ENCODE results near the gene SHMT1. TPM values are rescaled to one million over a fixed set of nuclear protein-coding genes. Genes with fewer than 3 reads are reported as not detected.
"Not testable (repeated sequence)": the region's sequence is repeated elsewhere in the genome, so short reads cannot be mapped to it uniquely, and the experiment has no call there.

SHMT1 gene
- total and polyA plus RNA-seq, 3 donors from 2014 or later: 36.4 to 48.1 (median 45.9) TPM

DNA sequence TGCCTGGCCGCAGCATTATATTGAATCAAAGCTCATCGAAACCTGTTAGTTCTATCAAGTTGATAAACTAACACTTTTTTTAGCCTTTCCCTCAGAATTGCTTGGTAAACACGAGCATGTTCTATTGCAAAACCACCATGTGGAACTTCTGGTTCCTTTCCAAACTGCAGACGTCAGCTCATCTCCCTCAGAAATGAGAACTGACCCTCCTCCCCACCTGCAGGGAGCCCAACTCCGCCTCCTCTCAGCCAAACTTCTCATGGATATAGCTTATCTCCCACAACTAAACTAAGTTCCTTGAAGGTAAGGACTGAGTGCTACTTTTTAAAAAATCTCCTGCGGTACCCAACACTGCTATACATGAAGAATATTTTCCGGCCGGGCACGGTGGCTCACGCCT is 6.7 kb downstream of the SHMT1 start:
- no peaks in the 10 kb centered on the region for H3K27me3 ChIP-seq
- intact Hi-C loops (cut with DNase I; ENCODE audit: low total_unique reads): no loop called here
- no peaks in the 10 kb centered on the region for H3K36me3 ChIP-seq (ENCODE audit: low read depth, missing control alignments)
- DNase-seq: peak; percentile 23
- WGBS, 2 donors: 91 to 92% methylated on average over 10 of the region's 10 CpGs
- H3K4me3 ChIP-seq: no peak overlapping the region
- no peaks in the 10 kb centered on the region for H3K4me1 ChIP-seq
- TF ChIP-seq POLR2A (IDR thresholded peaks at IDR 0.05): no peak
- TF ChIP-seq, protein P1, sequence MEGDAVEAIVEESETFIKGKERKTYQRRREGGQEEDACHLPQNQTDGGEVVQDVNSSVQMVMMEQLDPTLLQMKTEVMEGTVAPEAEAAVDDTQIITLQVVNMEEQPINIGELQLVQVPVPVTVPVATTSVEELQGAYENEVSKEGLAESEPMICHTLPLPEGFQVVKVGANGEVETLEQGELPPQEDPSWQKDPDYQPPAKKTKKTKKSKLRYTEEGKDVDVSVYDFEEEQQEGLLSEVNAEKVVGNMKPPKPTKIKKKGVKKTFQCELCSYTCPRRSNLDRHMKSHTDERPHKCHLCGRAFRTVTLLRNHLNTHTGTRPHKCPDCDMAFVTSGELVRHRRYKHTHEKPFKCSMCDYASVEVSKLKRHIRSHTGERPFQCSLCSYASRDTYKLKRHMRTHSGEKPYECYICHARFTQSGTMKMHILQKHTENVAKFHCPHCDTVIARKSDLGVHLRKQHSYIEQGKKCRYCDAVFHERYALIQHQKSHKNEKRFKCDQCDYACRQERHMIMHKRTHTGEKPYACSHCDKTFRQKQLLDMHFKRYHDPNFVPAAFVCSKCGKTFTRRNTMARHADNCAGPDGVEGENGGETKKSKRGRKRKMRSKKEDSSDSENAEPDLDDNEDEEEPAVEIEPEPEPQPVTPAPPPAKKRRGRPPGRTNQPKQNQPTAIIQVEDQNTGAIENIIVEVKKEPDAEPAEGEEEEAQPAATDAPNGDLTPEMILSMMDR (IDR thresholded peaks at IDR 0.05): no peak
- H3K27ac ChIP-seq: no peak overlapping the region
- no peaks in the 10 kb centered on the region for H3K9me3 ChIP-seq

- TF ChIP-seq POLR2A (IDR thresholded peaks at IDR 0.05): no peak
- TF ChIP-seq, protein P1 (IDR thresholded peaks at IDR 0.05): no peak
- no peak for DNase-seq
- 89 to 92% methylated on average over 6 of the region's 6 CpGs for WGBS, 2 donors
Observed at GRCh38 chr17:18353541-18353940, 9.8 kb downstream of the SHMT1 start.

GRCh38 chr17:18344021-18344420 is 19.3 kb downstream of the SHMT1 start:
- no peaks in the 10 kb centered on the region for H3K9me3 ChIP-seq
- no peaks in the 10 kb centered on the region for H3K36me3 ChIP-seq (ENCODE audit: low read depth, missing control alignments)

More at GRCh38 chr17:18353541-18353940, 9.8 kb downstream of the SHMT1 start:
- H3K27me3 ChIP-seq: no peaks in the 10 kb centered on the region
- no peaks in the 10 kb centered on the region for H3K4me1 ChIP-seq
- no peak overlapping the region for H3K27ac ChIP-seq
- no peaks in the 10 kb centered on the region for H3K9me3 ChIP-seq
- intact Hi-C loops (cut with DNase I; ENCODE audit: low total_unique reads): no loop called here
- no peak overlapping the region for H3K4me3 ChIP-seq
- no peaks in the 10 kb centered on the region for H3K36me3 ChIP-seq (ENCODE audit: low read depth, missing control alignments)

DNA sequence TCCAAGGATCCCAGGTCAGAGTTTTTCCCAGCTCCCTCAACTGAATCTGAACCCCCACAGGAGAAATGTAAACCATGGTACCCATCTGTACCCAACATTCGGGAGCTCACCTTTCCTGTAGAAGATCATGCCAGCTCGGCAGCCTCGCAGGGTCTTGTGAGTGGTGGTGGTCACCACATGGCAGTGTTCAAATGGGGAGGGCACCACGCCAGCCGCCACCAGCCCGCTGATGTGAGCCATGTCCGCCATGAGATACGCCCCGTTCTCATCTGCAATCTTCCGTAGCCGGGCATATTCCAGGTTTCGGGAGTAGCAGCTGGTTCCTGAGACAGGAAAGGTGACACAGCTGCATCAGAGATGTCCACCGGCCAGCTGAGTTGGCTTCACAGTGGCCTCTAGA is 23.4 kb downstream of the SHMT1 start:
- Histone ChIP-seq H3K27me3 (no peaks in the 10 kb centered on the region), H3K4me3 (no peak overlapping the region), H3K9me3 (no peaks in the 10 kb centered on the region), H3K36me3 (ENCODE audit: low read depth, missing control alignments) (no peaks in the 10 kb centered on the region), H3K27ac (no peak overlapping the region), H3K4me1 (no peaks in the 10 kb centered on the region)
- WGBS, 2 donors: 97 to 100% methylated on average over 7 to 13 of the region's 13 CpGs
- DNase-seq: no peak
- TF ChIP-seq, protein P1 (IDR thresholded peaks at IDR 0.05): no peak
- no peak for TF ChIP-seq POLR2A (IDR thresholded peaks at IDR 0.05)
- intact Hi-C loops (cut with DNase I; ENCODE audit: low total_unique reads): no loop called here

More at GRCh38 chr17:18344021-18344420, 19.3 kb downstream of the SHMT1 start:
- intact Hi-C loops (cut with DNase I; ENCODE audit: low total_unique reads): no loop called here
- no peak overlapping the region for H3K27ac ChIP-seq
- H3K4me3 ChIP-seq: no peak overlapping the region
- H3K4me1 ChIP-seq: no peaks in the 10 kb centered on the region
- WGBS, 2 donors: 91 to 94% methylated on average over 5 of the region's 5 CpGs
- no peaks in the 10 kb centered on the region for H3K27me3 ChIP-seq
- DNase-seq: no peak
- TF ChIP-seq, protein P1 (IDR thresholded peaks at IDR 0.05): no peak
- no peak for TF ChIP-seq POLR2A (IDR thresholded peaks at IDR 0.05)

DNA sequence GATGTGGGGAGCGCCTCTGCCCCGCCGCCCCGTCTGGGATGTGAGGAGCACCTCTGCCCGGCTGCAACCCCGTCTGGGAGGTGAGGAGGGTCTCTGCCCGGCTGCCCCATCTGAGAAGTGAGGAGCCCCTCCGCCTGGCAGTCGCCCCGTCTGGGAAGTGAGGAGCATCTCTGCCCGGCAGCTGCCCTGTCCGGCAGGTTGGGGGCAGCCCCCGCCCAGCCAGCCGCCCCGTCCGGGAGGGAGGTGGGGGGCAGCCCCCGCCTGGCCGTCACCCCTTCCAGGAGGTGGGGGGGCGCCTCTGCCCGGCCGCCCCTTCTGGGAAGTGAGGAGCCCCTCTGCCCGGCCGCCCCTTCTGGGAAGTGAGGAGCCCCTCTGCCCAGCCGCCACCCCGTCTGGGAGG is 25.2 kb downstream of the SHMT1 start:
- intact Hi-C loops (cut with DNase I; ENCODE audit: low total_unique reads): not testable (repeated sequence)

More for the DNA sequence above, 25.2 kb downstream of the SHMT1 start:
- not testable (repeated sequence) for H3K36me3 ChIP-seq (ENCODE audit: low read depth, missing control alignments); H3K4me3 ChIP-seq; H3K4me1 ChIP-seq; H3K9me3 ChIP-seq; H3K27ac ChIP-seq; DNase-seq; H3K27me3 ChIP-seq
- WGBS, 2 donors: 71 to 96% methylated on average over 10 to 18 of the region's 25 CpGs
